Coronary artery (tissue), 2 donors: ENCODE measurements around the gene NALCN.

Experiments used
- DNase-seq: peaks from one replicate; pipeline ENCODE4 v3.0.0-alpha.2; 2017; ENCODE audit warnings: low spot score
- H3K27ac ChIP-seq, 2 donors: fragments of 200-600 bp; sonication (generic); one replicate each; pipeline ENCODE4 v1.5.1; 2016 to 2019
- H3K4me3 ChIP-seq: fragments of 200-600 bp; sonication (generic); 2 replicates; pipeline ENCODE4 v1.5.1; 2016; ENCODE audit warnings: mild to moderate bottlenecking, moderate library complexity
- TF ChIP-seq, protein P1 (sequence below): fragments of 200-600 bp; sonication (generic); IDR thresholded peaks from one replicate; pipeline ENCODE4 v1.5.1; 2019; ENCODE audit warnings: antibody characterized with exemption

The NALCN gene

DNA sequence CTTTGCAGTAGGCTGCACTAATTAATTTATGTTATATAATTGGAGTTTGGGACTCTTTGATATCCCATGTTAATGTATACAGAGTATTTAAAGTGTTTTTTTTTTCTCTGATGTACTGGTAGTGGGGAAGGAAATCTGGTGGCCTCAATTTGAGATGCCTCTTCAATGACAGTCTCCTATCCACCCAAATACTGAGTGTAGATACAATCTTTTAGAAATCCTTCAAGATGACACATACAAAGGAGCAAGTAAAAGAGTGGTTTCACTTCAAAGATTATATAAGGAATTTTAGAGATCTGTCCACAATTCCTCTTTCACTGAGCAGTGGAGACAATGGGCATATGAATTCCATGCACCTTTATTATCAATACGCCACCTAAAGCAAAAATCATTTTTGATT is 15.1 kb downstream of the NALCN start:
- DNase-seq = no peak
- Histone ChIP-seq H3K27ac (no peak overlapping the region), H3K4me3 (no peak overlapping the region)
- TF ChIP-seq, protein P1, sequence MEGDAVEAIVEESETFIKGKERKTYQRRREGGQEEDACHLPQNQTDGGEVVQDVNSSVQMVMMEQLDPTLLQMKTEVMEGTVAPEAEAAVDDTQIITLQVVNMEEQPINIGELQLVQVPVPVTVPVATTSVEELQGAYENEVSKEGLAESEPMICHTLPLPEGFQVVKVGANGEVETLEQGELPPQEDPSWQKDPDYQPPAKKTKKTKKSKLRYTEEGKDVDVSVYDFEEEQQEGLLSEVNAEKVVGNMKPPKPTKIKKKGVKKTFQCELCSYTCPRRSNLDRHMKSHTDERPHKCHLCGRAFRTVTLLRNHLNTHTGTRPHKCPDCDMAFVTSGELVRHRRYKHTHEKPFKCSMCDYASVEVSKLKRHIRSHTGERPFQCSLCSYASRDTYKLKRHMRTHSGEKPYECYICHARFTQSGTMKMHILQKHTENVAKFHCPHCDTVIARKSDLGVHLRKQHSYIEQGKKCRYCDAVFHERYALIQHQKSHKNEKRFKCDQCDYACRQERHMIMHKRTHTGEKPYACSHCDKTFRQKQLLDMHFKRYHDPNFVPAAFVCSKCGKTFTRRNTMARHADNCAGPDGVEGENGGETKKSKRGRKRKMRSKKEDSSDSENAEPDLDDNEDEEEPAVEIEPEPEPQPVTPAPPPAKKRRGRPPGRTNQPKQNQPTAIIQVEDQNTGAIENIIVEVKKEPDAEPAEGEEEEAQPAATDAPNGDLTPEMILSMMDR = no peak

DNA sequence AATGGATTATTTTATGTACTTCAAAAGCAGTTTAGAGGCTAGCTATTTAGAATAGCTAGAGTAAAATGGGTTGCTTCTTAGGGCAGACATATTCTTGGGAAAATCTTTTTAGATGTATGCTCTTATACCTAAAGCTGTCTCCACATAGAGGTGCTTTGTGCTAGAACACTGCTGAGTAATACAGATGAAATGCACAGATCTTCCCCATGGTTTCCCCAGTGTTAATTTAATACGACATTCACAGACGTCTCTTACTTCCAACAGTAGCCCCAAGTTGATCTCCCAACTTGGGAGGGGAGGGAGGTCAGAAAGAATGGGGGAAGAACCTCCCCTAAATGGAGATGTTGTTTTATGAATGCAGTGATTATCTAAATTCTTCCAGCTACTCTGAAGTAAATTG is 16.9 kb downstream of the NALCN start:
- no peak for DNase-seq
- no peak overlapping the region for H3K4me3 ChIP-seq
- TF ChIP-seq, protein P1 = no peak
- no peak overlapping the region for H3K27ac ChIP-seq

DNA sequence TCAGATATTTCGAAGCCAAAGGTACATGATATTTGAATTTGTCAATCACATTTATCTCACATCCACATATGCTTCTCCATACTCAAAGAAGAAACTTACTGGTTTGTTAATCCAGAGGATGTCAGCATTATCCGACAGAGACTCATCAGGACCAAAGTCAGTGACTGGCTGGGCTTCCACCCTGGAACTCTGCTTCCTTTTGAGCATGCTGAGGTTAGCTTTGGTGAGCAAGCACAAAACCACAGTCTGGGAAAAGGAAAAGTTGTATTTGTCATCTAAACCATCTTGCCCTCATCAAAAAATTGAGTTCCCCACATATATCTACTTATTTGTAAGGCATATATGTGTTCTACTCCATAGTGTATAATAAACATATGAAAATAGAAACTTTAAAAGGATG is 17.4 kb downstream of the NALCN start:
- no peak overlapping the region for H3K27ac ChIP-seq
- H3K4me3 ChIP-seq = no peak overlapping the region
- no peak for DNase-seq
- TF ChIP-seq, protein P1 = no peak

DNA sequence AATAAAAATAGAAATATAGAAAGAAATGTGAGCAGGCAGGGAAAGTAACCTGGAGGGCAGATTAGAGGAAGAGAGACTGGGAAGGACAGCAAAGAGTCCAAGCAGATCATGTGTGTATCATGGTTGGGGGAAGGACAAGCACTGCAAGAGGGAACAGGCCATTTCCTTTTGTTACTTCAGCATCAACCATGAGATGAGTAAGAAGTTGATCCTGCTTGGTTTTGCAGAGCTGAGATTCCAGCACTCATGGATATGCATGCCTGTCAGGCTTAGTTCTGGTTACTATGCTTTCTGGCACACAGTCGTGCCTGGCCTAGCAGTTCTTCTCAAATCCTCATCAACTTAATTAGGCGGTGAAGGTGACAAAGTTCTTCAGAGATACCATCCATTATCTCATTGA is 18.1 kb downstream of the NALCN start:
- TF ChIP-seq, protein P1 = no peak
- no peak overlapping the region for H3K4me3 ChIP-seq
- no peak for DNase-seq
- no peak overlapping the region for H3K27ac ChIP-seq

DNA sequence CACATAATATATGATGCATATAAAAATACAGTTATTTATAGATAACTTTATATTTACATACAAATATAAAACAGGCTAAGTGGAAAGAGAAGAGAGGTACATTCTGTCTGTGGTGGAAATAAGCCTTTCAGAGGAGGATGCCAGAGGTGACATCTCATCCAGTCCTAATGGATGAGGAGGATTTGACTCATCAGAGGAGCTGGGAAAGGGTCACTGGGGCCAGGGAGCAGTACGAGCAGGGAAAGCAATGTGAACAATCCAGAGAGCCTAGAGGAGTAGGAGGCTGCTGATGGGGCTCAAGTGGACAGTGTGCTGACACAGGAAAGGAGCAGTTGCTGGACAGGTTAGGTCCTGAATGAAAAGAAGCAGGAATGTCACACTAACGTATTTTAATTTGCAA is 18.6 kb downstream of the NALCN start:
- Histone ChIP-seq H3K27ac (no peak overlapping the region), H3K4me3 (no peak overlapping the region)
- DNase-seq = no peak
- TF ChIP-seq, protein P1 = no peak

DNA sequence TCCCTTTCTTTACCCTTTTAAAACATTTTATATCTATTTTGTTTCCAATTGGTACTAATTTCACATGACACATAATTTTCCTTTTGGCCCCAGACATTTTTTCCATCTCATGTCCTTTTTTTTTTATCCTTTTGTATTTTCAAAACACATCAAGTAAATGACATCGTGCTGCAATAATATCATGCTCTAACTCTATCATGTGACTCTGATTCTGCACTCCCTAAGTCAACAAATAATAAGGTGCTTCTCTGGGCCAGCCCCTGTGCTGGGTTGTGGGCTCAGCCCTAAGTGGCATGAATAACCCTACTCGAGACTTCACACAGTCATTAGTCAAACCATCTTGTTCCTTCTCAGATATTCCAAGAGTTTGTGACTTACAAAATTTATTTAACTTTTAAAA is 21.7 kb downstream of the NALCN start:
- DNase-seq = no peak
- H3K27ac ChIP-seq = no peak overlapping the region
- TF ChIP-seq, protein P1 = no peak
- no peak overlapping the region for H3K4me3 ChIP-seq

DNA sequence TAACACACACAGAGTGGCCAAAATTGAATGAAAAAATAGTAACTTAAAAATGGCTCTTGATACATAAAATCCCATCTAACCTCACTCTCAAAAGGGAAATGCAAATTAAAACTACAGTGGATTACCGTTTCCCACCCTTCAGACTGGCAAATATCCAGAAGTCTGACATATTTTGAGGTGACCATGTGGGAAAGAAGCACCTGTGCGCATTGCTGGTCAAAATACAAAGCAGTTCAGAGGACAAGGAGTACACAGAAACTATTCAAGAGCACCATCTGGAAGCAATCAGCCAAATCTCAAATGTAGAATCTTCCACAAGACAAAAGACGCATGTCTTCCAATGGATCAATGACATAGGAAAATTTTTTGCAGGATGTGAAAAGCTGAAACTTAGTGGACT is 23.2 kb downstream of the NALCN start:
- DNase-seq = no peak
- Histone ChIP-seq H3K4me3 (no peak overlapping the region), H3K27ac (no peak overlapping the region)
- TF ChIP-seq, protein P1 = no peak
